NCI-H1694 treated with DMSO at 0.1 percent for 48 hours (cell line): ENCODE measurements around the gene GPC2.
"Not testable (repeated sequence)": the region's sequence is repeated elsewhere in the genome, so short reads cannot be mapped to it uniquely, and the experiment has no call there.

ENCODE experiments used
- DNase-seq: peaks from one replicate; lab custom pipeline; 2025; lab: John Stamatoyannopoulos, UW

Gene GPC2

GRCh38 chr7:100152404-100152803, 24.8 kb downstream of the GPC2 start:
- no peak for DNase-seq

- DNase-seq: peak; percentile 99
Observed at GRCh38 chr7:100148559-100149328, 28.4 kb downstream of the GPC2 start, which contains the start of gene LAMTOR4. TSS of gene LAMTOR4 (plus strand) at chr7:100148918. CDS start at chr7:100148973, 55 bp downstream.

- no peak for DNase-seq
Observed at GRCh38 chr7:100148225-100148558, 29.0 kb downstream of the GPC2 start.

GRCh38 chr7:100147278-100147677, 29.9 kb downstream of the GPC2 start:
- no peak for DNase-seq

- DNase-seq: not testable (repeated sequence)
Observed at GRCh38 chr7:100146350-100146749, 30.8 kb downstream of the GPC2 start.

GRCh38 chr7:100142461-100142860, 34.7 kb downstream of the GPC2 start:
- no peak for DNase-seq

GRCh38 chr7:100141555-100141949, 35.6 kb downstream of the GPC2 start:
- DNase-seq: no peak

GRCh38 chr7:100137851-100138760, 39.1 kb downstream of the GPC2 start:
- no peak for DNase-seq

GRCh38 chr7:100132697-100133151, 44.5 kb downstream of the GPC2 start:
- peak; percentile 72 for DNase-seq

GRCh38 chr7:100132126-100132525, 45.1 kb downstream of the GPC2 start:
- no peak for DNase-seq

- DNase-seq: peak; percentile 45
Observed at GRCh38 chr7:100130608-100131453, 46.4 kb downstream of the GPC2 start.

- DNase-seq: not testable (repeated sequence)
Observed at GRCh38 chr7:100130220-100130607, 47.0 kb downstream of the GPC2 start.

GRCh38 chr7:100128637-100128963, 48.6 kb downstream of the GPC2 start:
- no peak for DNase-seq

- DNase-seq: peak; percentile 62
Observed at GRCh38 chr7:100127866-100128636, 49.1 kb downstream of the GPC2 start.

GRCh38 chr7:100126931-100127865, 50.0 kb downstream of the GPC2 start, which contains the start of gene MBLAC1:
TSS of gene MBLAC1 (plus strand) at chr7:100126967. CDS start at chr7:100127396, 429 bp downstream.
- DNase-seq: peak; percentile 94

- DNase-seq: no peak
Observed at GRCh38 chr7:100126239-100126930, 50.8 kb downstream of the GPC2 start.

- no peak for DNase-seq
Observed at GRCh38 chr7:100124301-100125230, 52.6 kb downstream of the GPC2 start.

GRCh38 chr7:100122568-100122967, 54.6 kb downstream of the GPC2 start:
- DNase-seq: no peak
